OCI-LY3 (cell line): ENCODE data around the gene AKT3.

Source experiments
- CTCF ChIP-seq: fragments of 200-600, 300-600 bp; sonication (generic); IDR thresholded peaks from 2 replicates; pipeline ENCODE4 v1.5.1; 2014; ENCODE audit warnings: antibody characterized with exemption, low read length, low read depth
- EZH2phosphoT487 ChIP-seq: fragments of 200-600 bp; shearing (Covaris generic); IDR thresholded peaks from 2 replicates; pipeline ENCODE4 v1.6.1; 2018; ENCODE audit warnings: antibody characterized with exemption, mixed run types, low read depth

GRCh38 chr1:243726806-243727502 is 123.1 kb downstream of the AKT3 start:
- TF ChIP-seq CTCF (no peak), EZH2phosphoT487 (no peak)
